HG03460 (cell line): ENCODE results near the gene USP47.
"Not testable (repeated sequence)": the region's sequence is repeated elsewhere in the genome, so short reads cannot be mapped to it uniquely, and the experiment has no call there.

ENCODE experiments used
- ATAC-seq: cut with Tn5 transposase; IDR thresholded peaks from one replicate; pipeline ENCODE4 v1.9.1; 2021; ENCODE audit not compliant: unreplicated experiment

Gene USP47

GRCh38 chr11:11827272-11827671, 14.5 kb upstream of the USP47 start:
- no peak for ATAC-seq

GRCh38 chr11:11831406-11831805, 10.4 kb upstream of the USP47 start:
- ATAC-seq, result not testable (repeated sequence)

- no peak for ATAC-seq
Observed at GRCh38 chr11:11836676-11837231, 5.0 kb upstream of the USP47 start.

- ATAC-seq, result no peak
Observed at GRCh38 chr11:11839718-11840117, 2.1 kb upstream of the USP47 start.

- peak; percentile 35 for ATAC-seq
Observed at GRCh38 chr11:11841116-11841722, 553 bp upstream of the USP47 start.

GRCh38 chr11:11842421-11843008, 743 bp downstream of the USP47 start:
- peak; percentile 41 for ATAC-seq

GRCh38 chr11:11843211-11843621, 1.4 kb downstream of the USP47 start:
- ATAC-seq, result no peak

- ATAC-seq, result no peak
Observed at GRCh38 chr11:11843642-11844041, 1.9 kb downstream of the USP47 start.

- ATAC-seq, result no peak
Observed at GRCh38 chr11:11844272-11844671, 2.5 kb downstream of the USP47 start.

GRCh38 chr11:11845071-11845470, 3.3 kb downstream of the USP47 start:
- no peak for ATAC-seq

- ATAC-seq, result no peak
Observed at GRCh38 chr11:11845551-11845950, 3.8 kb downstream of the USP47 start.

- no peak for ATAC-seq
Observed at GRCh38 chr11:11847082-11847481, 5.3 kb downstream of the USP47 start.

GRCh38 chr11:11848891-11849746, 7.3 kb downstream of the USP47 start:
- peak; percentile 69 for ATAC-seq

- no peak for ATAC-seq
Observed at GRCh38 chr11:11850668-11851067, 8.9 kb downstream of the USP47 start.

- ATAC-seq, result no peak
Observed at GRCh38 chr11:11856638-11857037, 14.9 kb downstream of the USP47 start.

- ATAC-seq, result no peak
Observed at GRCh38 chr11:11857769-11858168, 16.0 kb downstream of the USP47 start.

GRCh38 chr11:11858676-11859075, 16.9 kb downstream of the USP47 start:
- ATAC-seq, result no peak

- ATAC-seq, result no peak
Observed at GRCh38 chr11:11860103-11860979, 18.6 kb downstream of the USP47 start.

GRCh38 chr11:11862999-11863398, 21.2 kb downstream of the USP47 start:
- no peak for ATAC-seq

- ATAC-seq, result no peak
Observed at GRCh38 chr11:11864332-11864731, 22.6 kb downstream of the USP47 start.

- no peak for ATAC-seq
Observed at GRCh38 chr11:11864803-11865202, 23.0 kb downstream of the USP47 start.
